CD1c-positive myeloid dendritic cell (primary cell): ENCODE data around the gene PLPP4.
A peak's percentile ranks its signal among the peaks of the same experiment; 100 is the strongest.

Experiments used
- DNase-seq: peaks from one replicate; pipeline ENCODE4 v3.0.0-alpha.2; 2016; ENCODE audit errors: extremely low spot score

Gene PLPP4

DNA sequence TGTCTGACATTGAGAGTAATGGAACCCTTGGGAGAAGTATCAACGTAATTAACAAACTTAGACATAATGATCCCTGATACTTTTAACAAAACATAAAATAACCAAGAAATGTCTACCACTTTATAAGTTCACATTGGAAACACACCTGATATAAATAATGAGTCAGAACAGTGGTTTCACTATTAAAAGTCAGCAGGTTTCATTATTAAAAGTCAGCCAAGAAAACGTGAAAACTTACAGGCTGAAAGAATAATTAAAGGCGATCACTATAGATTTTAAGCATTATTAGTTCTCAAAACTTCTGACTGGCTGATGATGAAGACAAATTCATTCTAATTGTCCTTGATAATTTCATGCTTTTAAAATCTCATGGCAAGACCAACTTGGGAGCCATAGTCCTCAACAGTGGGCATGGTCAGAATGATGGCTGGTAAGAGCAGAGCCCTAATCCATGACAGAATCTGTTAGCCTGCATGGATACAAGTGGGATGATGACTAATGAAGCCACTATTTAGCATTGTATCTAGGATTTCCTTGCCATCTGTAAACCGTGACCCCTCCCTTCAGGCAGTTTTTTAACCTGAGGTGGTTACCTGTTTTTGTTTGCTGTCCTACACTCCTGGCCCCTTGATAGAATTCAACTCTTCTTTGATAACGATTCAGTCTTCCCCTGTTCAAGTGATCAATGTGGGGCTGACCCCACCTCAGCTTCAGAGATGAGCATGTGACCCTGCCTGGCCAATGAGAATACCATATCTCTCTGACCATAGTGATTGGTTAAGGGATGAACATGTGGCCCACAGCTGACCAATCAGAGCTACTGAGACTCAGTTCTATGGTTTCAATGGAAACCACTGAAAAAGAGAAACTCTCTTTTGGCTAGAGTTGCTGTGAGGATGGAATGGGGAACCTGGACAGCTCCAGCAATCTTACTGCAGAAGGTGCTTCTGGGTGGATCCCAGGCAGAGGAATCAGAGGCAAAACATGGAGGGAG lies 151.0 kb downstream of the PLPP4 start:
- no peak for DNase-seq

GRCh38 chr10:120609006-120609405 lies 152.0 kb downstream of the PLPP4 start:
- DNase-seq = no peak

DNA sequence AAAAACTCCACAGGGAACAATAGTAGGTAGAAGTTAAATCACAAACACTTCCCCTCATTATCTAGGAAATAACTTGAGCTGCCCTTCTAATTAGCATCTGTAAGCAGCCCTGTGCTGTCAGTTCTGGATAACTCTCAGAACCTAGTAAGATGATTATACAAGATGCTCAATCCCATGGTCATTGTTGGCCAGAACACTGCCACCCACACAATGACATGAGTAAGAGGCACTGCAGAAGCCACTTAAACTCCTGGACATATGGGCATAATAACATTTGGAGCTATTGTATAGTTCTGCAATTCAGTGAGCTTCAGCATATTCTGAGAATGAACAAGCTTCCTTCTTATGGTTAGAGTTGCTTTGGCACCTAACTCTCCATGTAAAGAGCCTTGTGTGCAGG lies 153.8 kb downstream of the PLPP4 start:
- peak; percentile 11 for DNase-seq

DNA sequence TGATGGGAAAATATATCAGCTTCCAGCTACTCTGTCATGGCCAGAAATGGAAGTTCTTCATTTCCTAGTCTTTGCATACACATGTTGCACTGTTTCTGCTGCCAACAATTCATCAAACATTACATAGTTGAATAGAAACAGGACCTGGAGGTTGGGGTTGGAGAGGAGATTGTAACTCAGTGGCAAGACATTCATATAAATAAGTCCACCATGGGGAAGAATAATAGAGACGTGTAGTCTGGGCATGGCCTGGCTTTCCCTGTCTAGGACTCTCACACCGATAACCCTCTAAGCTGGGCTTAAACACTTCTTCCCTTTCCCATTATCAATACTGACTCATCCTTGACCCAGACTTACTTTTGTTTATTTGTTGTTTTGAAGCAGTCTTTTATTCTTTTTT lies 155.7 kb downstream of the PLPP4 start:
- no peak for DNase-seq

GRCh38 chr10:120613180-120613579 lies 156.2 kb downstream of the PLPP4 start:
- no peak for DNase-seq

DNA sequence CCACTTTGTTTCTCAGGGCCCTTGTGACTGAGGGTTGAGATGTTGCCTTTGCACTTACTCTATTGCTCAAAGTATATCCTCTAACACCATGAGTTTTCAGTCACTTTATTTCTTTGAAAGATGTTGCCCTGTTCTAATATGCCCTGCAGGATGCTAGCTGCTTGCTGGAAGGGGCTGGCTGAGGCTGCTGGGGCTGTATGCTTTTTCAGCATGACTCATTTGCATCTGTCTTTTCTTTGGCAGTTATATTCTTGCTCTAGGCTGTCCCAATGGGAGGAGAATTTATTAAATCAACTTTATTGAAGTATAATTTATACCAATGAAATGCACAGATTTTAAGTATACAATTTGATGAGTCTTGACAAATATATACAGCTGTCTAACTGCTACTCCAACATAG lies 157.7 kb downstream of the PLPP4 start:
- DNase-seq = no peak

DNA sequence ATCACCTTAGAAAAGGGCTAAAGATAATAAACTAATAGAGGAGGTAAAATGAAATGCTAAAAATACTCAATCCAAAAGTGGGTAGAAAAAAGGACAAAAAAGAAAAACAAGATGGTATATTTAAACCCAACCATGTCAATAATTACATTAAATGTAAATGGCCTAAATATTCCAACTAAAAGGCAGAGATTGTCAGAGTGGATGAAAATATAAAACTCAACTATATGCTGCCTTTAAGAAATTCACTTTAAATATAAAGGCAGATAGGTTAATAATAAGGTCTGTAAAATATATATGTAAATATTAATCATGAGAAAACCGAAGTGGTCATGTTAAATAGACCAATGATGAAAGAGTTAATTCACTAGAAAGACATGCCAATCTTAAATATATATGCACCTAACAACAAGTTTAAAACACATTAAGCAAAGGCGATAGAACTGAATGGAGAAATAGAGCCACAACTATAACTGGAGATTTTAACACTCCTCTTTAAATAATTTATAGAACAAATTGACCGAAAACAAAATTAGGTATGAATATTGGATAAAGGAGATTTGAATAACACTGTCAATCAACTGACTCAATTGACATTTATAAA lies 159.4 kb downstream of the PLPP4 start:
- DNase-seq = no peak

DNA sequence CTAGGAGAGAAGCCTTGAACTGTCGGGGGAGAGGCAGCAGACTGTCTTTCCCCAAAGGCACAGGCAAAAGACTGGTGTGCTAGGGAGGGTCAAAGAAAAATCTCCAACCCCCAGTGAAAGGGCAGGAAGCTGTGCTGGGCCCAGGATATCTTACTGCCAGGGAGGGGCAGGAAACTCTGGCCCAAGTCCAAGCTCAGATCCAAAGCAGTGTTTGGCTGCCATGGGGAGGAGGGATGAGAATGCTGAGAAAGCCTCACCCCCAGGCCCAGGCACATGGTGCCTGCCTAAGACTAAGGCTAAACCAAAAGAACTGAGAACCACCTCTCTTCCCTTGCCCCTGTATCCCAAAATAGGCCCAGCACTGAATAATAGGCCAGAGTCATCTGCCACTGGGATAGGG lies 171.2 kb downstream of the PLPP4 start:
- DNase-seq = no peak

DNA sequence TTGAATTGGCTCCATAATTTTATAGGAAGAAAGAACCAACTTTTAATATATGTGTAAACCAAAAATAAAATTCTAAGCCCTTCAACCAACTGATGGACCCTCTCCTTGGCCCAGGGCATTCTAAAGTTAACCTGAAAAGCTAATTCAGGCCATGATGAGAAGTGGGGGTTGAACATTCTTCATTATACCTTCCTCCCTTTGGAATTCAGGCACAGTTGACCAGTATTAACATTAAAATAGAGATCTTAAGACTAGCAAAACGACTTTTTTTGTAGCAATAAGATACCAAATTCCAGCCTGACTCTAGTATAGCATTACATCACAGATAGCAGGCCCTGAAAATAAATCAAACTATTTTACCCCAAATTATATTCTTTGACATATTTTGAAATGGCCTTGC lies 173.2 kb downstream of the PLPP4 start:
- no peak for DNase-seq

GRCh38 chr10:120632047-120632446 lies 175.0 kb downstream of the PLPP4 start:
- DNase-seq = no peak

GRCh38 chr10:120632942-120633341 lies 175.9 kb downstream of the PLPP4 start:
- no peak for DNase-seq

DNA sequence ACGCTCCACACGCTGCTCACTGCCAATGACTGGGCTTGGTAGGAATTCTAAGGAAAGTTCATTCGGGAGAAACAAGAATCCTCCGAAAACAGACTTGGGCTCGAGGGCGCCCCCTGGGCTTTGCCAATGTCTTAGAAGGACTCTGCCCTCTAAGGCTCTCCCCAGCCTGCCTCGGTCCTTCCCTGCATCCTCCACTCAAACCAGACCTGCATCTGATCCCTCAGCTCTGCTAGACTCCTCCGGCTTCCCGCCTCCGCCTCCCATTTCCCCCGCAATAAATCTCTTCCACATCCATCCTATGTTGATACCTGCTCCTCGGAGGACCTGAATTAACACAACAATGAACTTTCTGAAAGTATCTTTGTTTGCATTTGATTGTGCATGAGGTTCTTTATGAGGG lies 177.6 kb downstream of the PLPP4 start:
- no peak for DNase-seq
